ENCODE results near the gene WNT7A. TPM values are rescaled to one million over a fixed set of nuclear protein-coding genes. Genes with fewer than 3 reads are reported as not detected.

Gene WNT7A
- total and polyA plus RNA-seq, 3 donors from 2014 or later, result 1.1 to 3.3 (median 1.1) TPM

DNA sequence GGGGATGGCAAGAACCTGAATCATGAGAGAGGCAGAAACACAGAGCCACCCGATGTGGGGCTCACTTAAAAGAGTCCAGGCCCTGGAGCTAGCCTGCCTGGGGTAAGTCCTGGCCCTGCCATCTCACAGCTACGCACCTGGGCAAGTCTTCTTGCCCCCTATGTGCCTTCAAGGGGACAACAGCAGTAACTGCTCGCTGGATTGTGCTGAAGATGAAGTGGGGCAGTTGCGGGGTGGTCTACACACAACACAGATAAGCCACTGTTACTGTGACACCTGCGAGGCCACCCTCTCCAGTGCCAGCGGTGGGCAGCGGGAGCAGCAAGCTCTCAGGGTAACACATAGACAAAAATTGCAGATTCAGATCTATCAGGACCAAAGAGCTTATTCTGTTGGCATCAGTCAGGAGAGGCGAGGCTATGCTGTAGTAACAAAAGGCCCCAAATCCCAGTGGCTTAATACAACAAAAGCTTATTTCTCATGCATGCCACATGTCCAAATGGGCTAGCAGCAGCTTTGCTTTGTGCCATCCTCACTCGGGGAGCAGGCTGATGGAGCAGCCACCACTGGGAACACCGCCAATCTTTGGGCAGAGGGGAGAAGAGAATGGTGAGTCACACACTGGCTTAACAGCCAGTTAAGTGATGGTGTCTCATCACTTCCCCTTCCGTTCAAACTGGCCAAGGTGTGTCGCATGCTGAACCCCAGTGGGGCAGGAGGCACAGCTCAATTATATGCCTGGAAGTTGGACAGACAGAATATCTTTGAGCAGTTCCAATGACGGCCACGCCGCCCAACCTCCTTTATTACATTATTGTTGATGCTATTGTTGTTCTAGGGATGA is 78.3 kb downstream of the WNT7A start:
- Histone ChIP-seq H3K4me3 (no peak overlapping the region), H3K4me1 (no peaks in the 10 kb centered on the region), H3K9me3 (no peaks in the 10 kb centered on the region), H3K27me3 (no peaks in the 10 kb centered on the region), H3K36me3 (ENCODE audit: low read depth, missing control alignments) (no peaks in the 10 kb centered on the region), H3K27ac (no peak overlapping the region)
- TF ChIP-seq POLR2A (IDR thresholded peaks at IDR 0.05), result no peak
- TF ChIP-seq, protein P1, sequence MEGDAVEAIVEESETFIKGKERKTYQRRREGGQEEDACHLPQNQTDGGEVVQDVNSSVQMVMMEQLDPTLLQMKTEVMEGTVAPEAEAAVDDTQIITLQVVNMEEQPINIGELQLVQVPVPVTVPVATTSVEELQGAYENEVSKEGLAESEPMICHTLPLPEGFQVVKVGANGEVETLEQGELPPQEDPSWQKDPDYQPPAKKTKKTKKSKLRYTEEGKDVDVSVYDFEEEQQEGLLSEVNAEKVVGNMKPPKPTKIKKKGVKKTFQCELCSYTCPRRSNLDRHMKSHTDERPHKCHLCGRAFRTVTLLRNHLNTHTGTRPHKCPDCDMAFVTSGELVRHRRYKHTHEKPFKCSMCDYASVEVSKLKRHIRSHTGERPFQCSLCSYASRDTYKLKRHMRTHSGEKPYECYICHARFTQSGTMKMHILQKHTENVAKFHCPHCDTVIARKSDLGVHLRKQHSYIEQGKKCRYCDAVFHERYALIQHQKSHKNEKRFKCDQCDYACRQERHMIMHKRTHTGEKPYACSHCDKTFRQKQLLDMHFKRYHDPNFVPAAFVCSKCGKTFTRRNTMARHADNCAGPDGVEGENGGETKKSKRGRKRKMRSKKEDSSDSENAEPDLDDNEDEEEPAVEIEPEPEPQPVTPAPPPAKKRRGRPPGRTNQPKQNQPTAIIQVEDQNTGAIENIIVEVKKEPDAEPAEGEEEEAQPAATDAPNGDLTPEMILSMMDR (IDR thresholded peaks at IDR 0.05), result no peak
- intact Hi-C loops (cut with DNase I; ENCODE audit: low total_unique reads), result no loop called here
- 89 to 92% methylated on average over 11 to 15 of the region's 15 CpGs for WGBS, 2 donors
- DNase-seq, result no peak

DNA sequence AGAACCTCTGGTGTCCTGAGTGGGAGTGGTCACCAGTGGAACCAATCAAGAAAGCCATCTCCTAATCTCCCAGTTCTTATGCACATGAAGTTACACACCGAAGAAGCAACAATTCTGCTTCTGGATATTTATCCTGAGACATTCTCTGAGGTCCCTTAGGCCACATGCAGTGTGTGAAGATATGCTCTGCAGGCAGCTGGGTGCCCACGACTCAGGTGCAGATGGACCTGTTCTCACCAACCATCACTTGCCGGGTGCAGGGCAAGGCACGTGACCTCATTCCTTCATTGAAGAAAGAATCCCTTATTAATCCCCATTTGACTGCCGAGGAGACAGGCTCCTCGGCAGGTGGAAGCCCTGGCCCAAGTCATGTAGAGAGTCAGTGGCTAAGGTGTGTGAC is 79.8 kb downstream of the WNT7A start:
- TF ChIP-seq POLR2A (IDR thresholded peaks at IDR 0.05), result no peak
- Histone ChIP-seq H3K36me3 (ENCODE audit: low read depth, missing control alignments) (no peaks in the 10 kb centered on the region), H3K4me1 (no peaks in the 10 kb centered on the region), H3K4me3 (no peak overlapping the region), H3K27ac (no peak overlapping the region), H3K9me3 (no peaks in the 10 kb centered on the region), H3K27me3 (no peaks in the 10 kb centered on the region)
- DNase-seq, result no peak
- intact Hi-C loops (cut with DNase I; ENCODE audit: low total_unique reads), result no loop called here
- 81 to 91% methylated on average over 5 to 6 of the region's 6 CpGs for WGBS, 2 donors

DNA sequence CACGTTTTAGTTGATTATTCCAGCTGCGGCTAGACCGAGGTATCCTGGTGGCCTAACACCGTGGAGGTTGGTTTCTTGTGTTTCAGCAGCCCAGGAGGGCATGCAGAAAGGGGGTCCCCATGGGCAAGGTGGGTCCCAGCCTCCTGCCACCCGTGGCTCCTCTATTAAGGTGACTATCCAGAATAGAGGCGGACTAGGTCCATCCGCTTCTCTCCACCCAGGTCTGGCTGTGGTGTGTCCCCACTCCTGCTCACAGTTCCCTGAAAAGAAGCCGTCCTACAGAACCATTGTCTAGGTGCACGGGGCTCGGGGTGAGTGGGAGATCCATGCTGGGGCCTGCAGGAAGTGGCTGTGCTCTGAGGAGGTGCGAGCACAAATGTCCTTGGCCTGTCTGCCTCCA is 81.5 kb downstream of the WNT7A start:
- no peaks in the 10 kb centered on the region for H3K9me3 ChIP-seq
- no peak for TF ChIP-seq POLR2A (IDR thresholded peaks at IDR 0.05)
- TF ChIP-seq, protein P1 (IDR thresholded peaks at IDR 0.05), result no peak
- no peaks in the 10 kb centered on the region for H3K4me1 ChIP-seq
- H3K4me3 ChIP-seq, result no peak overlapping the region
- intact Hi-C loops (cut with DNase I; ENCODE audit: low total_unique reads), result no loop called here
- H3K27me3 ChIP-seq, result no peaks in the 10 kb centered on the region
- H3K36me3 ChIP-seq (ENCODE audit: low read depth, missing control alignments), result no peaks in the 10 kb centered on the region
- 78 to 88% methylated on average over 7 to 11 of the region's 11 CpGs for WGBS, 2 donors
- DNase-seq, result no peak
- no peak overlapping the region for H3K27ac ChIP-seq

DNA sequence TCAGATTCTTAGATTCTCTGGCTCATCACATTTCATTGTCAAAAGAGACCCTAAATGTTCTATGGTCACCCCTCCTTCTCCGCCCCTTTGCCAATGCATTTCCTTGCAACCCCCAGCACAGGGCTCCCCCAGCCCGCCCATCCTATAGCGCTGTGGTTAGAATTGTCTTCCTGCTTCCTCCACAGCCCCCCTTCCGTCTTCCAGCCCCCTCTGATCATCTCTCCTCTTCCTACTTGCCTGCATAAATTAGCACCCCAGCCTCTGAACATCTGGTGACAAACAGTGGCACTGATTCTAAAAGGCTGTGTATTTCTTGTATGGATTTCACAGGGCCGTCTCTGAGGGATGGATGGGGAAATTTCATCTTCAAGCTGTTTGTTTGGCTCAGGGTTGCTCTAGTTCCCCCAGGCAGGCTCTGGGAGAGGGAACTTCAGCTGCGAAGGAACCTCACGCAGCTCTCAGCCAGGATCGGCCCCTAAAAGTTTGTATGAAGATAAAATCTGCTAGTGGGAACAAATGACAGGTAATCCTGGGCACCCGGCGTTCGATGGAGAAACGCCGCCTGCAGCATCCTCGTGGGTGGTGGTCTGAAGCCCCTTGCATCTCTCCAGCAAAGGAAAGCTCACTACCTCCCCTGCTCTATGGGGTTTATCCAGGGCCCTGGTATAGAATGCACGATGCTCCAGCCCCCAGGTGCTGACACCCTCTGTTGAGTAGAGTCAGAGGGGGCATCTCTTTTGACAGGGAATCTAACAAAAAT is 83.0 kb downstream of the WNT7A start:
- WGBS, 2 donors, result 59 to 78% methylated on average over 15 of the region's 15 CpGs
- Histone ChIP-seq H3K9me3 (no peaks in the 10 kb centered on the region), H3K36me3 (ENCODE audit: low read depth, missing control alignments) (no peaks in the 10 kb centered on the region), H3K4me3 (no peak overlapping the region), H3K4me1 (no peaks in the 10 kb centered on the region), H3K27ac (no peak overlapping the region), H3K27me3 (no peaks in the 10 kb centered on the region)
- TF ChIP-seq POLR2A (IDR thresholded peaks at IDR 0.05), result no peak
- TF ChIP-seq, protein P1 (IDR thresholded peaks at IDR 0.05), result no peak
- intact Hi-C loops (cut with DNase I; ENCODE audit: low total_unique reads), result no loop called here
- DNase-seq, result no peak

DNA sequence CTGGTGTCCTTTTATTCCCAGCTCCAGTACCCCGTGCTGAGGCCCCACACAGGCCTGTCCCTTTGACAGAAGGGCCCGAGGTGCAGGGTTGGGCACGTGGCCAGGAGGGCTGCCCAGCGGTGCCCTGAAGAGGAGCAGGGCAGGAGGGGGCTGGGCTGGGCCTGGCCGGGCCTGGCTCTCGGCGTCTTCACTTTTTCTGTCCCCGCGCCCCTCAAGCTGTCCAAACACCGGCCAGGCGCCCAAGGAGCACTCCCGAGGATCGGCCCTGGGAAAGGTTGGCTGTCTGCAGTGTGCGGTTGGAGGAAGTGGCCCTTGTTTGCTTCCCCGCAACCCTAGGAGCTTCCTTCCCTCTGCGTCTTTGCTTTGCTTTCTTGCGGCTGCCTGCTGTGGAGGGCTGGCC is 84.1 kb downstream of the WNT7A start:
- Histone ChIP-seq H3K36me3 (ENCODE audit: low read depth, missing control alignments) (no peaks in the 10 kb centered on the region), H3K27me3 (no peaks in the 10 kb centered on the region), H3K4me1 (no peaks in the 10 kb centered on the region), H3K9me3 (no peaks in the 10 kb centered on the region), H3K27ac (no peak overlapping the region), H3K4me3 (no peak overlapping the region)
- 89 to 94% methylated on average over 15 to 17 of the region's 17 CpGs for WGBS, 2 donors
- intact Hi-C loops (cut with DNase I; ENCODE audit: low total_unique reads), result no loop called here
- no peak for DNase-seq
- TF ChIP-seq, protein P1 (IDR thresholded peaks at IDR 0.05), result no peak
- TF ChIP-seq POLR2A (IDR thresholded peaks at IDR 0.05), result no peak
